Prostate gland (tissue), 2 donors: ENCODE results near the gene CHI3L2.

ENCODE experiments used
- CTCF ChIP-seq, 4 experiments: fragments of 200-600 bp in 2 of 4; fragments of 450-650 bp in 2 of 4; sonication (generic) in 2 of 4; IDR thresholded peaks; 1 replicate in 3 of 4; 2 replicates in 1 of 4; pipeline ENCODE4 v1.5.1; 2016 to 2019; ENCODE audit warnings: antibody characterized with exemption in 4 of 4, mild to moderate bottlenecking in 2 of 4, moderate library complexity in 2 of 4
- POLR2A ChIP-seq: fragments of 450-650 bp; IDR thresholded peaks from one replicate; pipeline ENCODE4 v1.6.1; 2016; ENCODE audit warnings: antibody characterized with exemption, mild to moderate bottlenecking
- POLR2AphosphoS5 ChIP-seq: sonication (generic); formaldehyde crosslinking; IDR thresholded peaks from one replicate; pipeline ENCODE4 v1.6.1; 2017; ENCODE audit warnings: antibody characterized with exemption

GRCh38 chr1:111202366-111202706 is 25.2 kb upstream of the CHI3L2 start:
- no peak for TF ChIP-seq CTCF (IDR thresholded peaks at IDR 0.05)
- TF ChIP-seq POLR2A, result peak; percentile 40
- TF ChIP-seq POLR2AphosphoS5, result peak; percentile 64
